ENCODE data around the gene USP2.
"Not testable (repeated sequence)": the region's sequence is repeated elsewhere in the genome, so short reads cannot be mapped to it uniquely, and the experiment has no call there.

Gene USP2

GRCh38 chr11:119412072-119412471, 30.6 kb upstream of the USP2 start:
- no peak for DNase-seq (ENCODE audit: low spot score)

DNA sequence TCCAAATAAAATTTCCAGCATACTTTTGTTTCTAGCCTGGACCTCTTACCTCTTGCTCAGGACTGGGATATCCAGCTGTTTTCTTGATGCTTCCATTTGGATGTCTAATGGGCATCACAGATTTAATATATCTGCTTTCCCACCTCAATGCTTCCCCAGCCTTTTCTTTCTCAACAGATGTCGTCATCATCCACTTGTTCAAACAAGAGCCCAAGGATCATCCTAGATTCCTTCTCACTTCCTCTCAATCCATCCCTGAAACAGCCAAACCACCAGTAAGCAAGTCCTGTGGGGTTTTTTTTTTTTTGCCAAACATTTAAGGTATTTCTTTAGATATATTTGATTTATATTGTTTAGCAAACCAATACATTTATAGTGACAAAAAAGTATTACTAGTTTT, 29.0 kb upstream of the USP2 start:
- no peak for DNase-seq (ENCODE audit: low spot score)

- DNase-seq (ENCODE audit: low spot score), result no peak
These were observed 28.2 kb upstream of the USP2 start for GRCh38 chr11:119409731-119410130.

- no peak for DNase-seq (ENCODE audit: low spot score)
These were observed 24.5 kb upstream of the USP2 start for GRCh38 chr11:119406005-119406404.

DNA sequence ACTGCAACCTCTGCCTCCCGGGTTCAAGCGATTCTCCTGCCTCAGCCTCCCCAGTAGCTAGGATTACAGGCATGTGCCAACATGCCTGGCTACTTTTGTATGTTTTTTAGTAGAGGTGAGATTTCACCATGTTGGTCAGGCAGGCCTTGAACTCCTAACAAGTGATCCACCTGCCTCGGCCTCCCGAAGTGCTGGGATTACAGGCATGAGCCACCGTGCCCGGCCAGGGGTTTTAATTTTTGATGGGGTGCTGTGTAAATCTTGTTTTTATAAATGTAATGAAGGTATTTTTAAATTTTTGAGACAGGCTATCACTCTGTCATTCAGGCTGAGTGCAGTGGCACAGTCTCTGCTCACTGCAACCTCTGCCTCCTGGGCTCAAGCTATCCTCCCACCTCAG, 24.0 kb upstream of the USP2 start:
- not testable (repeated sequence) for DNase-seq (ENCODE audit: low spot score)

- DNase-seq (ENCODE audit: low spot score), result no peak
These were observed 23.4 kb upstream of the USP2 start for GRCh38 chr11:119404872-119405271.

DNA sequence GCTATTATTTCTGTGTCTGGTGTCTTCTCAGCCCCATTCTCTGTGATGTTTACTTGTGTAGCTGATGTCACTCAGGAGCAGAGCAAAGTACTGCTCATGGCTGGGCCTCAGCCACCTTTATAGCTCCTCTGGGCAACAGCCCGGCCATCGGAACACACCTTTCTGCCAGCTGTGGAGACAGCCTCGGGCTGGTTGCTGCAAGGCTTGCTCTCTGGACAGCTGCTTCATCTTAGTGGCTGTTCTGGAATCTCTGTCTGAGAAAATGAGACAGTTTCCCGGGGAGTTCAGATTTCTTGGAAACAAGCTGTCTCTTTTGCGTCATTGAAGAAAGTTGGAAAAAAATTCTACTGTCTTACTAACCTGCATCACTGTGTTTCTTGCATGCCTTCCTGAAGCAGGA, 21.5 kb upstream of the USP2 start:
- DNase-seq (ENCODE audit: low spot score), result no peak

DNA sequence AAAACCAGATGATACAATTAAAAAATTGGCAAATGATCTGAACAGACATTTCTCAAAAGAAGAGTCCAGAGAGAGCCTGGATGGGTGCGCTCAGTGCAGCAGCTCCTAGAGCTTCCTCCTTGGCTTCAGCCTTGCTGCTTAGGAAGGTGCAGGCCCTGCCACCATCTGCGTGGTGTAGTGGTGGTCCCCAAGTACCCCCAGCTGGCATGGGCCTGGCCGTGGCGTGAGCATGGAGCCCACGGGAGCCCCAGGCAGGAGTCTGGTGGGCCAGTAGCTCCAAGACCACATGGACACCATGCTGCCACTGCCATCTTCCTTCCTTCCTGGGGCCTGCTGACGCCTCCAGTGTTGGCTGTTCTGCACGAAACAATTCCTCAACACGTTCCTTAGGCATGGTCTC, 21.0 kb upstream of the USP2 start:
- no peak for DNase-seq (ENCODE audit: low spot score)

DNA sequence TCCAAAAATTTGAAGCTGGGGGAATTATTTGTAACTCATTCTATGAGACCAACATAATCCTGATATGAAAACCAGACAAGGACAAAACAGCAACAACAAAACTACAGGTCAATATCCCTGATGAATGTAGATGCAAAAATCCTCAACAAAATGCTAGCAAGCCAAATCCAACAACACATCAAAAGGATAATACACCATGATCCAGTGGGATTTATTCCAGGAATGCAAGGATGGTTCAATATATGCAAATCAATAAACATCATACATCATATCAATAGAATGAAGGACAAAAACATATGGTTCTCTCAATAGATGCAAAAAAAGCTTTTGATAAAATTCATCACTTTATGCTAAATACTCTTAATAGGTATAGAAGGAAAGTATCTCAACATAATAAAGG, 19.4 kb upstream of the USP2 start:
- DNase-seq (ENCODE audit: low spot score), result no peak

DNA sequence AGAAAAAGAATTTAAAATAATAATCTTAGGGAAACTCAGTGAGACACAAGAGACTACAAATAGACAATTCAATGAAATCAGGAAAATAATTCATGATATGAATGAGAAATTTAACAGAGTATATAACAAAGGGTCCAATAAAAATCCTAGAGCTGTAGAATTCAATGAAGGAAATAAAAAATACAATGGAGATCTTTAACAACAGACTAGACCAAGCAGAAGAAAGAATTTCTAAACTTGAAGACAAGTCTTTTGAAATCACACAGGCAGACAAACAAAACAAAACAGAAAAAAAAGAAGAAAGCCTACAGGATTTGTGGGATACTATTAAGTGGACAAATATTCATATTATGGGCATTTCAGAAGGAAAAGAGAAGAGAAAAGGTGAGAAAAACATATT, 16.2 kb upstream of the USP2 start:
- DNase-seq (ENCODE audit: low spot score), result no peak

- DNase-seq (ENCODE audit: low spot score), result no peak
These were observed 15.3 kb upstream of the USP2 start for GRCh38 chr11:119396835-119397234.

DNA sequence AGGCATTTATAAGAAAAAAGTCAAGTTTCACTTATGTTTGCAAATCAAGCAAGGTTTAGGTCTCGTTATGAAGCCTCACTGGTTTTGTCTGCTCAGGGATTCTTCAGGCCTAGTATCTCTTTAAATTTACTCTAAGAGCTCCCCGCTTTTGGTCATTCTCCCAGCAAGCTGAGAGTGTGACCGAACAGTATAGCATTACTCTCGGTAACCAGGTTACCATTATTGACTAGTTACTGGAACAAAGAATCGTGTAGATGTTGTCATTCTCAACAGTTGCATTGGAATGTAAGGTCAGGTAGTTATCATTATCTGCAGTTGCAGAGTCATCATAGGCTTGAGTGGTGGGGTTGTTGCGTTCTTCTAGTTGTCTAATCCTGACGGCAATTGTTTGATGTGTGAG, 9.8 kb upstream of the USP2 start:
- DNase-seq (ENCODE audit: low spot score), result no peak

GRCh38 chr11:119389611-119390254, 8.2 kb upstream of the USP2 start:
- DNase-seq (ENCODE audit: low spot score), result no peak

DNA sequence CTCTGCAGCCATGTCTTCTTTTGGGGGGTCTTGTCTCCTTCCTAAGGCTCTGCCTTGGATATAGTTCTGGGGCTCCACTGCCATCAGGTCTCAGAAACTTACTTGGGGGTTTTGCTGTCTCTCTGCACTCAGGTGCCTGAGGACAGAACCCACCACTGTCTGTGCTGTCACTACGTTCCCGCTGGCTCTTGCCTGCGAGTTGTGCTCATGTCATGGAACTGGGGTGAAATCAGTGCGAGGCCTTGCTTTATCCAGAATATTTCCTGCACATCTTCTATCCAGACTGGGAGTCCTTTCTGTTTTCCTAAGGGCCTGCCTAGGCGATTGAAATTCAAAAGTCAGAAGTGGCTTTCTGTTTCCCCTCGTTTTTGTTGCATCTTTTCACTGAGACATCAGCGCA, 6.6 kb upstream of the USP2 start:
- DNase-seq (ENCODE audit: low spot score), result no peak

DNA sequence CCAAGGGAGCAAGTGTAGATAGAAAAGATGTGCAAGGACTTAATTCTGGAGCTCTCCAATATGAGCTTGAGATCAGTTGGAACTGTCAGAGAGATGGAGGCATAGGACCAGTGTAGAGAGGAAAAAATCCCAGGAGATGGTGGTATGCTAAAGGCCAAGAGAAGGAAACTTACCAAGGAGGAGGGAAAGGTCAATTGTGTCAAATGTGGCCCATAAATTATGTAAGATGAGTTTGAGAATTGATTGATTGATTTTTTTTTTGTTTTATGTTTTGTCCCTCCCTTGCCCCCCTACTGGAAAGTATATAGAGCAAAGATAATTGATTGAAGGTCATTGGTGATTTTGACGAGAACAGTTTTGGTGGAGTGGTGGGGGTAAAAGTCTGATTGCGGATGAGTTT, 2.8 kb upstream of the USP2 start:
- DNase-seq (ENCODE audit: low spot score), result no peak

- not testable (repeated sequence) for DNase-seq (ENCODE audit: low spot score)
These were observed 1.0 kb upstream of the USP2 start for GRCh38 chr11:119382513-119382912.

GRCh38 chr11:119382101-119382500, 611 bp upstream of the USP2 start:
- no peak for DNase-seq (ENCODE audit: low spot score)

DNA sequence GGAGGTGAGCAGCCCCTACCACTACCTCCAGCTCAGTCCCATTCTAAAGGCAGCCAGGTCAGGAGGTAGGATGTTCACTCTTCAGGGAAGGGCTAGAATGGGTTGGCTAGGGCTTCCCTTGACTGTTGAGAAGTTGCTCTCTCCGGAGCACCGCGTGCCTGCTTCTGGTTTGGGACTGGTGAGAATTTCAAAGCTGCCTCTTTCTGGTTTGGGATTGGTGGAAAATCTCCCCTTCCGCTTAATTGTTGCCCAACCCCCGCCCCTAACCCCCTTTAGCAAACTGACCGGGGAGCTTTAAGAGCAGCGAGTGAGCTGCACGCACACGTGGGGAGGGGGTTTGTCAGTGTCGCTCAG, 686 bp downstream of the USP2 start:
- no peak for DNase-seq (ENCODE audit: low spot score)

DNA sequence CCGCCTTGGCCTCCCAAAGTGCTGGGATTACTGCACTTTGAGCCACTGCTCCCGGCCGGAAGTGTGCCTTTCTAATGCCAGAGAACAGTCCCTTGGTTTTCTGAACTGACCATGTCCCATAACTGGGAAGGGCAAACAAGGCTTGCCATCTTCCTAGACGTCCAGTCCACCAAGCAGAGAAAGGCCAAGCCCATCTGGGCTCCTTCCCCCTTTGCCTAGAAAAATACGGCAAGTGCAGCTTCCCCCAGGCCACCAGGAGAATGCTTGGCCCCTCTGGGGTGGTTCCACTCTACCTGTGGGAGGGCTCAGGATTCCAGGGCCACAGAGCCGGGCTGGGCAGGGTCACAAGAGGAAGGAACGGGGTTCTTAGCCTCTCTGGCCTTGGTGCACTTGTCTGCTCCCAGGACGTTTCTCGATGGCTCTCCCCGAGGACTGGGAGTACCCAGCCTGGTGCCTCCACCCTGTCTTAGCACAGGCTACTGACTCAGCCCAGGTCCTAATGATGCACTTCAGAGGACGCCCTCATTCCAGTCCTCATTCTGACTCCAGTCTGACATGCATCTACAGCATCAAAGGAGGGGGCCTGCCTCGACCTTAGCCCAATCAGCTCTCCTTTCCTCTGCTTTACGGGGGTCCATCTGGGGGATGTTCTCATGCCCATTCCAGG, 1.2 kb downstream of the USP2 start:
- DNase-seq (ENCODE audit: low spot score), result no peak

- DNase-seq (ENCODE audit: low spot score), result no peak
These were observed 2.5 kb downstream of the USP2 start for GRCh38 chr11:119378851-119379465.

- DNase-seq (ENCODE audit: low spot score), result no peak
These were observed 3.4 kb downstream of the USP2 start for GRCh38 chr11:119377961-119378667.

GRCh38 chr11:119377112-119377901, 4.2 kb downstream of the USP2 start:
- DNase-seq (ENCODE audit: low spot score), result no peak

Measured in RKO (cell line).